ENCODE data around the gene CTSZ.

The CTSZ gene

GRCh38 chr20:59047938-59048680, 41.1 kb upstream of the CTSZ start:
- no peak for ATAC-seq
- TF ChIP-seq ZFP3 (CRISPR knock-in tag; IDR thresholded peaks at IDR 0.05) = no peak
- no peak for TF ChIP-seq ESRRG (CRISPR knock-in tag; IDR thresholded peaks at IDR 0.05)
- no peak for TF ChIP-seq GLIS3 (CRISPR knock-in tag; IDR thresholded peaks at IDR 0.05)
- TF ChIP-seq ARNTL (CRISPR knock-in tag; IDR thresholded peaks at IDR 0.05; ENCODE audit: borderline replicate concordance, low read depth) = no peak
- TF ChIP-seq BACH2 (CRISPR knock-in tag; IDR thresholded peaks at IDR 0.05; ENCODE audit: borderline replicate concordance) = no peak
- TF ChIP-seq ZNF565 (CRISPR knock-in tag; conservative IDR thresholded peaks at IDR 0.05; ENCODE audit: low read depth) = no peak
- TF ChIP-seq, protein P1, sequence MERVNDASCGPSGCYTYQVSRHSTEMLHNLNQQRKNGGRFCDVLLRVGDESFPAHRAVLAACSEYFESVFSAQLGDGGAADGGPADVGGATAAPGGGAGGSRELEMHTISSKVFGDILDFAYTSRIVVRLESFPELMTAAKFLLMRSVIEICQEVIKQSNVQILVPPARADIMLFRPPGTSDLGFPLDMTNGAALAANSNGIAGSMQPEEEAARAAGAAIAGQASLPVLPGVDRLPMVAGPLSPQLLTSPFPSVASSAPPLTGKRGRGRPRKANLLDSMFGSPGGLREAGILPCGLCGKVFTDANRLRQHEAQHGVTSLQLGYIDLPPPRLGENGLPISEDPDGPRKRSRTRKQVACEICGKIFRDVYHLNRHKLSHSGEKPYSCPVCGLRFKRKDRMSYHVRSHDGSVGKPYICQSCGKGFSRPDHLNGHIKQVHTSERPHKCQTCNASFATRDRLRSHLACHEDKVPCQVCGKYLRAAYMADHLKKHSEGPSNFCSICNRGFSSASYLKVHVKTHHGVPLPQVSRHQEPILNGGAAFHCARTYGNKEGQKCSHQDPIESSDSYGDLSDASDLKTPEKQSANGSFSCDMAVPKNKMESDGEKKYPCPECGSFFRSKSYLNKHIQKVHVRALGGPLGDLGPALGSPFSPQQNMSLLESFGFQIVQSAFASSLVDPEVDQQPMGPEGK (CRISPR knock-in tag; IDR thresholded peaks at IDR 0.05; ENCODE audit: borderline replicate concordance) = no peak
- no peak for TF ChIP-seq ZNF70 (CRISPR knock-in tag; IDR thresholded peaks at IDR 0.05)

DNA sequence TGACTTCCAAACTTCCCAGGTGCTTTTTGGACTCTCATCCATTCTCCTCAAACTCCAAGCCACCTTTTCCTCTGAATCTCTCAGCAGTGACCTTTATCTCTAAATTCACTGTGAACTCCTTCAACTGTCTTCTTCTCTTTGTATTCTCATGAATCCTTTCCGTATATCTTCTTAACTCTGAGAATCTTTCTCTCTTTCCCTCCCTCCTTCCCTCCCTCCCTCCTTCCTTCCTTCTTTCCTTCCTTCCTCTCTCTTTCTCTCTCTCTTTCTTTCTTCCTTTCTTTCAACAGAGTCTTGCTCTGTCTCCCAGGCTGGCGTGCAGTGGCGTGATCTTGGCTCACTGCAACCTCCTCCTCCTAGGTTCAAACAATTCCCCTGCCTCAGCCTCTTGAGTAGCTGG, 39.8 kb upstream of the CTSZ start:
- ATAC-seq = no peak
- TF ChIP-seq RARB (CRISPR knock-in tag; IDR thresholded peaks at IDR 0.05) = no peak
- no peak for TF ChIP-seq ZNF565 (CRISPR knock-in tag; conservative IDR thresholded peaks at IDR 0.05; ENCODE audit: low read depth)
- TF ChIP-seq ESRRG (CRISPR knock-in tag; IDR thresholded peaks at IDR 0.05) = no peak
- no peak for TF ChIP-seq TOX (CRISPR knock-in tag; IDR thresholded peaks at IDR 0.05; ENCODE audit: borderline replicate concordance)
- no peak for TF ChIP-seq BACH2 (CRISPR knock-in tag; IDR thresholded peaks at IDR 0.05; ENCODE audit: borderline replicate concordance)
- TF ChIP-seq, protein P2, sequence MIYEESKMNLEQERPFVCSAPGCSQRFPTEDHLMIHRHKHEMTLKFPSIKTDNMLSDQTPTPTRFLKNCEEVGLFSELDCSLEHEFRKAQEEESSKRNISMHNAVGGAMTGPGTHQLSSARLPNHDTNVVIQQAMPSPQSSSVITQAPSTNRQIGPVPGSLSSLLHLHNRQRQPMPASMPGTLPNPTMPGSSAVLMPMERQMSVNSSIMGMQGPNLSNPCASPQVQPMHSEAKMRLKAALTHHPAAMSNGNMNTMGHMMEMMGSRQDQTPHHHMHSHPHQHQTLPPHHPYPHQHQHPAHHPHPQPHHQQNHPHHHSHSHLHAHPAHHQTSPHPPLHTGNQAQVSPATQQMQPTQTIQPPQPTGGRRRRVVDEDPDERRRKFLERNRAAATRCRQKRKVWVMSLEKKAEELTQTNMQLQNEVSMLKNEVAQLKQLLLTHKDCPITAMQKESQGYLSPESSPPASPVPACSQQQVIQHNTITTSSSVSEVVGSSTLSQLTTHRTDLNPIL (CRISPR knock-in tag; IDR thresholded peaks at IDR 0.05; ENCODE audit: low read depth) = no peak
- TF ChIP-seq ZNF8 (CRISPR knock-in tag; IDR thresholded peaks at IDR 0.05) = no peak
- TF ChIP-seq ZNF70 (CRISPR knock-in tag; IDR thresholded peaks at IDR 0.05) = no peak
- TF ChIP-seq ISL1 (CRISPR knock-in tag; IDR thresholded peaks at IDR 0.05) = no peak

- no peak for TF ChIP-seq SNAI2 (CRISPR knock-in tag; IDR thresholded peaks at IDR 0.05)
- no peak for TF ChIP-seq OSR1 (CRISPR knock-in tag; IDR thresholded peaks at IDR 0.05)
- TF ChIP-seq PPARA (CRISPR knock-in tag; IDR thresholded peaks at IDR 0.05; ENCODE audit: borderline replicate concordance) = no peak
- TF ChIP-seq TSHZ2 (CRISPR knock-in tag; IDR thresholded peaks at IDR 0.05) = no peak
- no peak for TF ChIP-seq POU6F1 (CRISPR knock-in tag; IDR thresholded peaks at IDR 0.05; ENCODE audit: borderline replicate concordance, low read depth)
- no peak for TF ChIP-seq TOX (CRISPR knock-in tag; IDR thresholded peaks at IDR 0.05; ENCODE audit: borderline replicate concordance)
- TF ChIP-seq TCF4 (CRISPR knock-in tag; IDR thresholded peaks at IDR 0.05; ENCODE audit: borderline replicate concordance) = no peak
- TF ChIP-seq ZFP3 (CRISPR knock-in tag; IDR thresholded peaks at IDR 0.05) = no peak
- TF ChIP-seq, protein P2 (CRISPR knock-in tag; IDR thresholded peaks at IDR 0.05; ENCODE audit: low read depth) = no peak
- TF ChIP-seq CSDC2 (CRISPR knock-in tag; IDR thresholded peaks at IDR 0.05) = no peak
- TF ChIP-seq ZNF70 (CRISPR knock-in tag; IDR thresholded peaks at IDR 0.05) = no peak
- no peak for TF ChIP-seq GLIS3 (CRISPR knock-in tag; IDR thresholded peaks at IDR 0.05)
- no peak for TF ChIP-seq ESRRG (CRISPR knock-in tag; IDR thresholded peaks at IDR 0.05)
- no peak for TF ChIP-seq RARB (CRISPR knock-in tag; IDR thresholded peaks at IDR 0.05)
- no peak for ATAC-seq
Measured at GRCh38 chr20:59044796-59045195, 37.7 kb upstream of the CTSZ start.

Data from SK-N-SH treated with all-trans-retinoic acid at 6 μM for 48 hours (cell line).